Mesothelial cell of epicardium (in vitro differentiated cells): Measurements from ENCODE around the gene RBM19. TPM values are rescaled to one million over a fixed set of nuclear protein-coding genes. Genes with fewer than 3 reads are reported as not detected.

ENCODE experiments used
- DNase-seq, 2 experiments: peaks; one replicate each; pipeline ENCODE4 v3.0.0; 2021; ENCODE audit warnings: low spot score in 2 of 2; ENCODE audit not compliant: unreplicated experiment in 2 of 2
- H3K27ac Mint-ChIP-seq: 2 replicates; pipeline ENCODE4 v1.8.0; 2021; ENCODE audit warnings: mixed read lengths
- H3K27me3 Mint-ChIP-seq: 2 replicates; pipeline ENCODE4 v1.8.0; 2021; ENCODE audit warnings: low read depth, mixed read lengths
- H3K36me3 Mint-ChIP-seq: 2 replicates; pipeline ENCODE4 v1.8.0; 2021; ENCODE audit warnings: mixed read lengths
- H3K4me1 Mint-ChIP-seq: 2 replicates; pipeline ENCODE4 v1.8.0; 2021; ENCODE audit warnings: mixed read lengths
- H3K4me3 Mint-ChIP-seq: 2 replicates; pipeline ENCODE4 v1.8.0; 2021; ENCODE audit warnings: mild to moderate bottlenecking, moderate library complexity, mixed read lengths
- H3K9me3 Mint-ChIP-seq: 2 replicates; pipeline ENCODE4 v1.8.0; 2021; ENCODE audit warnings: mixed read lengths
- CTCF ChIP-seq: fragments of 200-600 bp; sonication (generic); IDR thresholded peaks from one replicate; pipeline ENCODE4 v1.5.0; 2021; ENCODE audit warnings: antibody characterized with exemption; ENCODE audit not compliant: unreplicated experiment
- total RNA-seq: library from RNA; stranded (reverse); gene quantifications from 3 replicates; pipeline ENCODE4 v1.2.1, GENCODE V29; 2021

Gene RBM19
- total RNA-seq, 1 donor from 2014 or later: 43.4 TPM

- H3K4me1 Mint-ChIP-seq: no peaks in the 10 kb centered on the region
- TF ChIP-seq CTCF: no peak
- H3K36me3 Mint-ChIP-seq: peaks cover 25% of the 10 kb centered on the region
- no peak overlapping the region for H3K4me3 Mint-ChIP-seq
- H3K9me3 Mint-ChIP-seq: no peaks in the 10 kb centered on the region
- H3K27me3 Mint-ChIP-seq: no peaks in the 10 kb centered on the region
- no peak overlapping the region for H3K27ac Mint-ChIP-seq
- no peak for DNase-seq
These were observed 8.0 kb downstream of the RBM19 start for GRCh38 chr12:113958108-113958507.

- Mint-ChIP-seq H3K4me1 (no peaks in the 10 kb centered on the region), H3K4me3 (no peak overlapping the region), H3K36me3 (peaks cover 25% of the 10 kb centered on the region), H3K9me3 (no peaks in the 10 kb centered on the region), H3K27ac (no peak overlapping the region), H3K27me3 (no peaks in the 10 kb centered on the region)
- TF ChIP-seq CTCF: no peak
- no peak for DNase-seq
These were observed 8.5 kb downstream of the RBM19 start for GRCh38 chr12:113957627-113958026.

DNA sequence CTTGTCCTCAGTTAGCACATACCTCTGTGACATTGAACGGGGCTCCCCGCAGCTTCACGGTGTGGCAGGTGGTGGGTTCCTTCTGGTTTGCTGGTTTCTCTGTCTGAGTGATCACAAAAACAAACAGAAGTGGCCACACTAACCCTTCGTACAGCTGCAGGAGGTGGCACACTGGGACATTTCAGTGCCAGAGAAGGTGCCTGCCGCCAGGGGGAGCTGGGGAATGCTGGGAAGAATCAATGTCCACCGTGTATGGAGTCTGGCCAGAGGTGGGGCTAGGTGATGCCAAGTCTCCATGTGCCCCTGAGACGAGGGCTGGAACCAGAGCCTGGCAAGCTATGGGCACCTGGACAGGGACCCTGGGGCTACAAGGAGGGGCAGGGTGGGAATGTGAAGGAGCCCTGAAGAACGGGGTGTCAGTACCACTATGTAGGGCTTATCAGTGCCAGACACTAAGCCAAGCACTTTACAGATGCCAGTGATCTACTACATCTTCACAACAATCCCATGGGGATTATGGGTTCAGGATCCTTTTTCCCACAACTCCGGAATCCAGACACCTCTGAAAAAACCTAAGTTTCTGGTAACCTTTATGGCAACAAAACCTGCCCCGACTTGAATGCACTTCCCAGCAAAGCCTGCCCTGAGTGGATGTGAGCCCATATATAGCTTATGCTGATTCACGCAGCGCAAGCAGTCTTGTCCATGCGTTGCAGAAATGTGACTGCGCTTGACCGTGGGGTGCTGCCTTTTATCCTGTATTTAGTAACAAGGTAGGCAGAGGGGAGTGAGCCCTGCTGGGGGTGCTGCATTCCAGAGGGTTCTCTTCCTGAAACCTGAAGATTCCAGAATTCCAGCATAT is 10.8 kb downstream of the RBM19 start:
- TF ChIP-seq CTCF: no peak
- no peaks in the 10 kb centered on the region for H3K9me3 Mint-ChIP-seq
- H3K4me3 Mint-ChIP-seq: no peak overlapping the region
- H3K4me1 Mint-ChIP-seq: no peaks in the 10 kb centered on the region
- no peak overlapping the region for H3K27ac Mint-ChIP-seq
- H3K36me3 Mint-ChIP-seq: peaks cover 15% of the 10 kb centered on the region
- no peaks in the 10 kb centered on the region for H3K27me3 Mint-ChIP-seq
- DNase-seq: no peak

GRCh38 chr12:113954547-113954946 is 11.6 kb downstream of the RBM19 start:
- Mint-ChIP-seq H3K4me1 (no peaks in the 10 kb centered on the region), H3K36me3 (peaks cover 18% of the 10 kb centered on the region), H3K27ac (no peak overlapping the region), H3K9me3 (no peaks in the 10 kb centered on the region), H3K4me3 (no peak overlapping the region), H3K27me3 (no peaks in the 10 kb centered on the region)
- no peak for TF ChIP-seq CTCF
- no peak for DNase-seq

DNA sequence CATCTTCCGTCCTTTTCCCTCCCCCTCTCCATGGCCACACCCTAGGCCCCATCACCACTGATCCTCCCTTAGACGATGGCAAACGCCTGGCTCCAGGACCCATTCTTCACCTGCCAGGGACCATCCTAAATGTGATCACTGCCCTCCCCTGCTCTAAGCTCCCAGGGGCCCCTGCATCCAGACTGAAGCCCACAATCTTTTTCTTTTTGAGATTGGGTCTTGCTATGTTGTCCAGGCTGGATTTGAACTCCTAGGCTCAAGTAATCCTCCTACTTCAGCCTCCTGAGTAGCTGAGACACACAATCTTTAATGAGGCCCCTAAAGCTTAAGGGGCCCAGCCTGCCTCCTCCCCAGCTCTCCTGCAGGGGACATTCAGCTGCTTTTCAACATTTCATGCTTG is 15.3 kb downstream of the RBM19 start:
- H3K36me3 Mint-ChIP-seq: peaks cover 24% of the 10 kb centered on the region
- no peak overlapping the region for H3K27ac Mint-ChIP-seq
- H3K9me3 Mint-ChIP-seq: no peaks in the 10 kb centered on the region
- no peak overlapping the region for H3K4me3 Mint-ChIP-seq
- H3K4me1 Mint-ChIP-seq: no peaks in the 10 kb centered on the region
- no peak for DNase-seq
- TF ChIP-seq CTCF: no peak
- no peaks in the 10 kb centered on the region for H3K27me3 Mint-ChIP-seq
